Dendritic cell treated with granulocyte-macrophage colony-stimulating factor and Interleukin-4, amounts not matched to agents 40 ng/mL and 50 ng/mL, for 4 days (primary cell): Measurements from ENCODE around the gene KRTAP13-4.

ENCODE experiments used
- H3K27ac Mint-ChIP-seq: one replicate; pipeline ENCODE4 v1.8.0; 2022; ENCODE audit warnings: mild to moderate bottlenecking, mixed read lengths
- H3K27me3 Mint-ChIP-seq: one replicate; pipeline ENCODE4 v1.8.0; 2022; ENCODE audit warnings: mild to moderate bottlenecking, mixed read lengths
- H3K36me3 Mint-ChIP-seq: one replicate; pipeline ENCODE4 v1.8.0; 2022; ENCODE audit warnings: low read depth, mixed read lengths
- H3K4me1 Mint-ChIP-seq: one replicate; pipeline ENCODE4 v1.8.0; 2022; ENCODE audit warnings: low read depth, mixed read lengths
- H3K4me3 Mint-ChIP-seq: one replicate; pipeline ENCODE4 v1.8.0; 2022; ENCODE audit warnings: mild to moderate bottlenecking, moderate library complexity, mixed read lengths
- H3K9me3 Mint-ChIP-seq: one replicate; pipeline ENCODE4 v1.8.0; 2022; ENCODE audit warnings: mixed read lengths
- intact Hi-C: fragments of 100-400 bp; cut with micrococcal nuclease; formaldehyde crosslinking; loops from one replicate; pipeline ENCODE4 v1.15.0; 2022

Gene KRTAP13-4

DNA sequence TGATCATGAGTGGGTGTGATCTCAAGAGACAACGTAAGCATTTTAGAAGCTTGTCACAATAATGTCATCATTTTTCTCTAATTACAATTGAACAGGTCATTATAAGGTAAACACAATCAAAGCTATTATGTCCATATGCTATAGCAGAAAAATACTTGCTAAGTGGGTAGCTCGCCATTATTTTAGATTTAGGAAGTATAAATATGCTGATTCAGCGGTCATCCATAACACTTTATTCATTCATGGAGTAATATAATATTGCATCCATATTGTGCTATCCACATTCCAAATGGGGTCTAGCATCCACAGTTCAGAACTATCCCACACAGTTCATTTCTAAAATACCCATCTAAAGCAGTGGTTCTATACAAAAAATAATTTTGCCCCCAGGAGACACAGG is 18.5 kb downstream of the KRTAP13-4 start:
- intact Hi-C loops, result no loop called here

DNA sequence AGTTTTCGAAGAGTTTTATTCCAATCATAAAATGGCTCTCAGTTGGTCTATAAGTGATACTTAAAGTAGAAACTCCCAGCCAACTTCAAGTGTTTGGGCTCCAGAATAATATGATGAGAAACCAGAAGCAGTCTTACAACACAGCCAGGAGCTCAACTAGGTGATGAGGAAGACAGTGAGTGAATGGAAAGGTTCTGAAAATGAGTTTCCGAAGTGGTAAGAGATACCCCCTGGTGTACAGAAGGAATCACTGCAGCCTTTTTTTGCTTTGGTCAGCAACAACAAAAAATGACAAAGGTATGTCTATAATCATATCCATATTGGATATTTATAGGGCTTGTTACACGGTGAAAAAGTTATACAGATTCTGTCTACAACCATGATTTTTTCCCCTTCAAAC is 33.7 kb downstream of the KRTAP13-4 start:
- H3K4me3 Mint-ChIP-seq, result no peak overlapping the region
- H3K27ac Mint-ChIP-seq, result no peak overlapping the region
- H3K27me3 Mint-ChIP-seq, result no peaks in the 10 kb centered on the region
- H3K9me3 Mint-ChIP-seq, result no peaks in the 10 kb centered on the region
- no peaks in the 10 kb centered on the region for H3K36me3 Mint-ChIP-seq
- H3K4me1 Mint-ChIP-seq, result no peaks in the 10 kb centered on the region
- intact Hi-C loops, result no loop called here

More for the DNA sequence above, 18.5 kb downstream of the KRTAP13-4 start:
- Mint-ChIP-seq H3K4me3 (no peak overlapping the region), H3K27ac (no peak overlapping the region), H3K36me3 (no peaks in the 10 kb centered on the region), H3K4me1 (no peaks in the 10 kb centered on the region), H3K27me3 (no peaks in the 10 kb centered on the region), H3K9me3 (no peaks in the 10 kb centered on the region)

DNA sequence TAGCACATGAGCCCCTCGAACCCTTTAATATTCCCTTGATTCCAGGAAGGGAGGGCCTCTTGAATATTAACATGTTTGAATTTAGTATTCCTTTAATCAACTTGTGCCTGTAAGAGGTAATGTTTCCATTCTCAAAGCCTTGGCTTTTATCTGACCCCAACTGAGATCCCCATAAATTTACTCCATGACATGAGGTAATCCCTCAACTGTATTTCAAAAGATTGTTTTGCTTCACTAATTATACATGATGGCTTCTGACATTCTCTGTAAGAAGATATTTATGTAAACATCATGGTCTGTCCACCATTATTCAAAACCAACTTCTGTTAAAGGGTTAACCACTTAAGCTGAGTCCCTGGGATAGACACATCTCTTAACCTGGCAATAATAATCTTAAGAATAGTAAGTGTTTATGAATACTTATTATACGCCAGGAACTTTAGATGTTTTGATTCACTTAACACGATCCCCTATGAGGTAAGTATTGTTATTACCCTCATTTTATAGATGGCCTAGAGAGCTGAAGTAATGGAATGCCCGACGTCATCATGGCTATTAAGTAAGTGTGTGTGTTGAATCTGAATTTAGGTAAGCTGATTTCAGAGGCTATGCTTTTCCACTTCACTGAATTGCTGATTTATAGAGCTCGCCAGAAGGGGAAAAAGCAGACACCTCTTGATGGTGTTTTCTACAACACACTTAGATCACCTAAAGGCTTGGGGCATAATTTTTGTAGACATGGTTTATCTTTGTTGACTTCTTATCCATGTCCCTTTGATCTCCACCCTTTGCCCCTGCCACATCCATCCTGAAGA is 39.1 kb downstream of the KRTAP13-4 start:
- Mint-ChIP-seq H3K36me3 (no peaks in the 10 kb centered on the region), H3K27ac (no peak overlapping the region), H3K27me3 (no peaks in the 10 kb centered on the region), H3K4me3 (no peak overlapping the region), H3K4me1 (no peaks in the 10 kb centered on the region), H3K9me3 (peaks cover 19% of the 10 kb centered on the region)
- intact Hi-C loops, result no loop called here

DNA sequence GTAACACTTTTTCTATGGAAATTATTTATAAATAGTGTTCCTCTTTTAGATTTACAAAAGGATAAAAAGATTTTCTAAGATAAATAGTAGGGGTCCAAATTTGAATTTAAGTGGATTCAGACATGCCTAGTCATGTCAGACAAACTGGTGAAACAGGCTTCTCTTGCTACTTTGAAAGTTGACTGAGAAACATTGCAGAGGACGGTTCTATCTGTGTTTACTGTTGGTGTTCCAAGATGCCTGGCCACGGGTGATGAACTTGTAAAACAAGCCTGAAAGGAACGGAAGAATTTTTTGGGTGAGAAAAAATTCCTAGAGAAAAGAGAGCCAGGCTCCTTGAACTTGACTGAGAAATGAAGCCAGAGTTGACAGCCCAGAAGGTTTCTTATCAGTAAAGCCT is 48.0 kb downstream of the KRTAP13-4 start:
- Mint-ChIP-seq H3K36me3 (no peaks in the 10 kb centered on the region), H3K9me3 (peaks cover 3% of the 10 kb centered on the region), H3K4me3 (no peak overlapping the region), H3K27ac (no peak overlapping the region), H3K4me1 (no peaks in the 10 kb centered on the region), H3K27me3 (no peaks in the 10 kb centered on the region)
- intact Hi-C loops, result no loop called here

- no peaks in the 10 kb centered on the region for H3K36me3 Mint-ChIP-seq
- H3K4me3 Mint-ChIP-seq, result no peak overlapping the region
- H3K27ac Mint-ChIP-seq, result no peak overlapping the region
- H3K9me3 Mint-ChIP-seq, result no peaks in the 10 kb centered on the region
- intact Hi-C loops, result no loop called here
- no peaks in the 10 kb centered on the region for H3K4me1 Mint-ChIP-seq
- H3K27me3 Mint-ChIP-seq, result no peaks in the 10 kb centered on the region
These were observed 49.2 kb downstream of the KRTAP13-4 start for GRCh38 chr21:30479259-30479658.

DNA sequence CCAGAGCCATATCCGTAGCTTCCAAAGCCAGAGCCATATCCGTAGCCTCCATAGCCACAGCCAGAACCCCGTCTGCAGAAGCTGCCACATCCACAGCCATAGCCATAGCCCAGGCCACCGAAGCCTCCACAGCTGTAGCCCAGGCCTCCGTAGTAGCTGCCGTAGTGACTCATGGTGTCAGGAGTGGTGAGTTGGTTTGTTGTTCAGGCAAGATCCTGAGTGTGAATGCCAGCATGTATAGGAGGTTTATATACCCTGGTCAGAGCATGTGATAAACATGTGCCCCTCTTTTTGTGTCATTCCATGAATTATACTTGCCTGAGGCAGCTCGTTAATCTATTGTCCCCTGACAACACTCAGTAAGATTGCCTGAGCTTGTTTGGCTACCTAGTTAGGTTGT is 50.1 kb downstream of the KRTAP13-4 start, which contains the start of gene KRTAP19-1:
TSS of gene KRTAP19-1 (minus strand) at position 223 of the 400 bp plus-strand sequence. CDS start at position 173, 50 bp downstream.
- Mint-ChIP-seq H3K4me3 (no peak within 1 kb of the TSS), H3K9me3 (no peaks in the 10 kb centered on the region), H3K27me3 (no peaks in the 10 kb centered on the region), H3K27ac (no peak within 1 kb of the TSS), H3K4me1 (no peaks in the 10 kb centered on the region), H3K36me3 (no peaks in the 10 kb centered on the region)
- intact Hi-C loops, result no loop called here
